Neural crest cell (in vitro differentiated cells): Measurements from ENCODE around the gene AGA. TPM values are rescaled to one million over a fixed set of nuclear protein-coding genes. Genes with fewer than 3 reads are reported as not detected.

Source experiments
- DNase-seq: peaks from one replicate; pipeline ENCODE4 v3.0.0; 2021; ENCODE audit warnings: low read depth, mixed read lengths, low spot score
- H3K27ac Mint-ChIP-seq: one replicate; pipeline ENCODE4 v1.8.0; 2021; ENCODE audit warnings: mild to moderate bottlenecking, mixed read lengths; ENCODE audit not compliant: unreplicated experiment
- H3K27me3 Mint-ChIP-seq: 2 replicates; pipeline ENCODE4 v1.8.0; 2021; ENCODE audit warnings: low read depth, mild to moderate bottlenecking, mixed read lengths
- H3K36me3 Mint-ChIP-seq: 2 replicates; pipeline ENCODE4 v1.8.0; 2021; ENCODE audit warnings: low read depth, mild to moderate bottlenecking, mixed read lengths
- H3K4me1 Mint-ChIP-seq: 2 replicates; pipeline ENCODE4 v1.8.0; 2021; ENCODE audit warnings: mixed read lengths
- H3K4me3 Mint-ChIP-seq: one replicate; pipeline ENCODE4 v1.8.0; 2021; ENCODE audit warnings: mild to moderate bottlenecking, mixed read lengths
- H3K9me3 Mint-ChIP-seq: 2 replicates; pipeline ENCODE4 v1.8.0; 2021; ENCODE audit warnings: mixed read lengths
- total RNA-seq: library from RNA; stranded (reverse); gene quantifications from 2 replicates; pipeline ENCODE4 v1.2.1, GENCODE V29; 2021
- TF ChIP-seq, protein P1 (sequence below): fragments of 200-600 bp; sonication (generic); conservative IDR thresholded peaks from 2 replicates; pipeline ENCODE4 v1.5.0; 2021; ENCODE audit warnings: antibody characterized with exemption, mild to moderate bottlenecking

Gene AGA
- total RNA-seq, 1 donor from 2014 or later = 12.3 TPM

DNA sequence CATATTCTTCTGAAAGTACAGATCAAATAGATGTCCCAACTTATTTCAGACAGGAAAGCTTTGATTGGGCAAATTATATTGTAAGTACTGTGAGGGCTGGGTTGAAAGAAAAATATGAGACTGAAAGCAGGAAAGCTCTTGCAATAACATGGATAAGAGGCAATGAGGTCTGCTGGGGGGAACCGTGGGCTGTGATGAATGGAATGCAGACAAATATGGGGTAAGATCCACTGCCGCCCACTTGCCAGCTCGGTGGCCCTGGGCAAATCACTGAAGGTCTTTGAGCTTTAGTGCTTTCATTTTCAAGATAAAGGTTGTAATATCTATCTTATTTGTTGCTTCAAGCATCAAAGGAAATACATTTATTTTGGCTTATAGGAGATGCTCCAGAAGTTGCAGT, 51.0 kb downstream of the AGA start:
- no peaks in the 10 kb centered on the region for H3K36me3 Mint-ChIP-seq
- H3K27me3 Mint-ChIP-seq = no peaks in the 10 kb centered on the region
- no peak for DNase-seq
- no peaks in the 10 kb centered on the region for H3K4me1 Mint-ChIP-seq
- no peak overlapping the region for H3K4me3 Mint-ChIP-seq
- TF ChIP-seq, protein P1, sequence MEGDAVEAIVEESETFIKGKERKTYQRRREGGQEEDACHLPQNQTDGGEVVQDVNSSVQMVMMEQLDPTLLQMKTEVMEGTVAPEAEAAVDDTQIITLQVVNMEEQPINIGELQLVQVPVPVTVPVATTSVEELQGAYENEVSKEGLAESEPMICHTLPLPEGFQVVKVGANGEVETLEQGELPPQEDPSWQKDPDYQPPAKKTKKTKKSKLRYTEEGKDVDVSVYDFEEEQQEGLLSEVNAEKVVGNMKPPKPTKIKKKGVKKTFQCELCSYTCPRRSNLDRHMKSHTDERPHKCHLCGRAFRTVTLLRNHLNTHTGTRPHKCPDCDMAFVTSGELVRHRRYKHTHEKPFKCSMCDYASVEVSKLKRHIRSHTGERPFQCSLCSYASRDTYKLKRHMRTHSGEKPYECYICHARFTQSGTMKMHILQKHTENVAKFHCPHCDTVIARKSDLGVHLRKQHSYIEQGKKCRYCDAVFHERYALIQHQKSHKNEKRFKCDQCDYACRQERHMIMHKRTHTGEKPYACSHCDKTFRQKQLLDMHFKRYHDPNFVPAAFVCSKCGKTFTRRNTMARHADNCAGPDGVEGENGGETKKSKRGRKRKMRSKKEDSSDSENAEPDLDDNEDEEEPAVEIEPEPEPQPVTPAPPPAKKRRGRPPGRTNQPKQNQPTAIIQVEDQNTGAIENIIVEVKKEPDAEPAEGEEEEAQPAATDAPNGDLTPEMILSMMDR = no peak
- no peak overlapping the region for H3K27ac Mint-ChIP-seq
- H3K9me3 Mint-ChIP-seq = no peaks in the 10 kb centered on the region

DNA sequence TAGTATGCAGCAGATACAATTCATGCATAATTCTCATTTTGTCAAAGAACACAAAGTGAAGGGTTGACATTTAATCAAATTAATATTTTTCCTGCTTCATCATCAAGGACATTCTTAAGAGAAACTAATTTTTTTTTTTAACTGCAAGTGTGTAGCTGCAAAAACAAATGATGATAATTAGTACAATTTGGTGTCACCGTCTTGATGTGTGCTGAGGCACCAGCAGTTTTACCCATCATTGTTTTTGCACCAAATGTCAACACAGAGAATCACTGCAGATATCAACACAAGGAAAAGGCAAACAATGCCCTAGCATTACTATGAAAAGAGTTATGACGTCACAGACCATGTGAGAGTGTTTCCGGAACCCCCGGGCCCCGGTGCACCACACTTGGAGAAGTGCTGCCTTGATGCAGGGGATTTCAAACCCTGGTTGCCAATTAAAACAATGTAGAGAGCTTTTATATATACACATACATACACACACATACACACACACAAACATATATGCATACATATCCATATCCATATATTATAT, 55.9 kb downstream of the AGA start:
- no peak for DNase-seq
- no peaks in the 10 kb centered on the region for H3K9me3 Mint-ChIP-seq
- H3K36me3 Mint-ChIP-seq = no peaks in the 10 kb centered on the region
- H3K4me3 Mint-ChIP-seq = no peak overlapping the region
- H3K27me3 Mint-ChIP-seq = no peaks in the 10 kb centered on the region
- no peaks in the 10 kb centered on the region for H3K4me1 Mint-ChIP-seq
- H3K27ac Mint-ChIP-seq = no peak overlapping the region
- TF ChIP-seq, protein P1 = no peak

DNA sequence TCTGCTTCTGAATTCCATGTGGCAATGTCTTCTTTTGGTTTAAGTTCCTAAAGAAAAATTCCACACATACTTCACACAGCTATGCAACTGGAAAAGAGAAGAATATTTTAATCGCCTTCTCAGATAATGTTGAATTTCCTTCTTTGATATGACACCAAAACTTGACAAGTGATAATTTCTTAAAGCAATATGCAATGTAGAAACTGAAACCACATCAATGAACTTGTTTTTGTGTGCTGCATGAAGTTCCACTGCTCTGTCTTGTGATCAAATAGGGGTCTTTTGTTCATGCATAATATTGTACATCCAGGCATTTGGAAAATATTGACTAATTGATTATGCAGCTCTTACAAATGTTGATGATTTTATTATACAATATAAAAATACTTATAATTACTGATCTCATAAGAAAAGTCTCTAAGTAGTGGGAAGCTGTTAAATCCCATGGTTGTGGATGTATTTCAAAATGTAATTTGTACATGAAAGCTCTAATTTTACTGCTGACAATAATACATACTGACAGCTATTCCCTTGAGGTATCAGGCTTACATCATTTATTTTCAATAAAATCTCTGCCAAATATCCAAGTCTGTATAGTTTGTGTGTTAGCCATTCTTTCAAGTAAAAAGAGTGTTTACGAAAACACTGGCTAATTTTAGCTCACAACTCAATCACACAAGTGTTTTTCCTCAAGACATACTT, 56.5 kb downstream of the AGA start:
- H3K27ac Mint-ChIP-seq = no peak overlapping the region
- no peak for DNase-seq
- TF ChIP-seq, protein P1 = no peak
- no peak overlapping the region for H3K4me3 Mint-ChIP-seq
- H3K9me3 Mint-ChIP-seq = no peaks in the 10 kb centered on the region
- no peaks in the 10 kb centered on the region for H3K27me3 Mint-ChIP-seq
- H3K4me1 Mint-ChIP-seq = no peaks in the 10 kb centered on the region
- no peaks in the 10 kb centered on the region for H3K36me3 Mint-ChIP-seq

DNA sequence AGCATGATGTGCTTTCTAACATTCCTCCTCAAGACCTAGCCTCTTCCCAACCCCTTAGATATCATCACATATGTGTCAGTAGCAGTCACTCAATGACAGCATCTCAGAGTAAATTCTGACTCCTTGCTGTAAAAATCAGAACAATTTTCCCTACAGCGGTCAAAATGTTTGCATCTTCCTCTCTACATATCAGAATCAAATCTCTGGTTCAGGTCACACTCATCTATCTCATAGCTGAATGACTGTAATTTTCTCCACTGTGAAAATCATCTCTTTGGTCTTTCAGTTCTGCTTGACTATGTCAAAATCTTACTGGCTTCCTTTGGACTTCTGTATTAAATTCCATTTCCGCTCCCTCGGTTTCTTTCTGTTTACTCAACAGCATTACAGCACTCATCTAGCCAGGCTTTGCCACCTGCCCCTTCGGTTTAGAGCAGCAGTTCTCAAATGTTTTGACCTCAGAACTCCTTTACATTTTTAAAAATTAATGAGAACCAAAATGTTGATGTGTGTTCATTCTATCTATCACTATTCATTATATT, 57.3 kb downstream of the AGA start:
- DNase-seq = no peak
- TF ChIP-seq, protein P1 = no peak
- H3K27me3 Mint-ChIP-seq = no peaks in the 10 kb centered on the region
- H3K27ac Mint-ChIP-seq = no peak overlapping the region
- H3K4me3 Mint-ChIP-seq = no peak overlapping the region
- H3K9me3 Mint-ChIP-seq = no peaks in the 10 kb centered on the region
- no peaks in the 10 kb centered on the region for H3K36me3 Mint-ChIP-seq
- H3K4me1 Mint-ChIP-seq = no peaks in the 10 kb centered on the region

DNA sequence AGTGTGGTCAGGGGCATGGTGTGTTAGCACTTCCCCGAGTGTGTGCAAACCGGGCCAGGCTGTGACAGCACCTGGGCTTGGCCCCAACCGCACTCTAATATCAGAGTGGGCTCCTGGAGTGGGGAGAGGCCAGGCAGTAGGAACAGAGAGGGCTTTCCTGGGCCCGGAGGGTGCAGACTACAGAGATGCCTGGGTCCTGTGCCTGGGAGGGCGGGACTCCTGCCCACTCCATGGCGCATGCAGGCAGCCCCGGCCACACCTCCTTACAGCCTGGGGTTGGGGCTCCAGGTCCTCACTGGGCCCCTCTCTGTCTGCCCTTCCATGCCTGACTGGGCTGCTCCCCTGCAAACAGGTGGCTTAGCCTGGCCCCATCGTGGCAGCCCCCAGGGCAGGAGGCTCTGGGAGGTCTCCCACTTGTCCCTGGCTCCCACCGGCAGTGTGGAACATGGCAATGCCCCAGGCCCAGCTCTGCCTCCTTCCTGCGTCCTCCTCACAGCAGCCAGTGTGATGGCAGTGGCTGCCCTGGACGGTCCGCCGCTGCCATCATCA, 60.4 kb downstream of the AGA start:
- Mint-ChIP-seq H3K27me3 (no peaks in the 10 kb centered on the region), H3K9me3 (no peaks in the 10 kb centered on the region), H3K36me3 (no peaks in the 10 kb centered on the region), H3K4me1 (no peaks in the 10 kb centered on the region), H3K27ac (no peak overlapping the region), H3K4me3 (no peak overlapping the region)
- TF ChIP-seq, protein P1 = no peak
- no peak for DNase-seq

Other genes starting within 250 kb of the AGA start
- 18.2 and 20.6 TPM in 2 replicates for gene NEIL3, start 132.6 kb downstream of the AGA start, total RNA-seq